Neural cell (in vitro differentiated cells): ENCODE data around the gene PRRT1.

Experiments used
- CTCF ChIP-seq: fragments of 450-650 bp; IDR thresholded peaks from 2 replicates; pipeline ENCODE4 v1.5.1; 2014; ENCODE audit warnings: antibody characterized with exemption, mild to moderate bottlenecking, moderate library complexity; ENCODE audit not compliant: poor library complexity, severe bottlenecking
- EP300 ChIP-seq: fragments of 450-650 bp; conservative IDR thresholded peaks from 2 replicates; pipeline ENCODE4 v1.6.1; 2014; ENCODE audit warnings: antibody characterized with exemption, mild to moderate bottlenecking, moderate library complexity; ENCODE audit not compliant: poor library complexity, severe bottlenecking
- EZH2 ChIP-seq: fragments of 200-600, 300-800 bp; shearing (Covaris generic), sonication (generic); IDR thresholded peaks from 2 replicates; pipeline ENCODE4 v1.6.1; 2014; ENCODE audit warnings: antibody characterized with exemption, low read length, borderline replicate concordance, mild to moderate bottlenecking; ENCODE audit not compliant: insufficient read depth, poor library complexity, severe bottlenecking

GRCh38 chr6:32117461-32117860 lies 34.3 kb downstream of the PRRT1 start:
- TF ChIP-seq EP300 (no peak), CTCF (no peak), EZH2 (no peak)
